ENCODE results near the gene DYNLL2. TPM values are rescaled to one million over a fixed set of nuclear protein-coding genes. Genes with fewer than 3 reads are reported as not detected.
"Not testable (repeated sequence)": the region's sequence is repeated elsewhere in the genome, so short reads cannot be mapped to it uniquely, and the experiment has no call there.

DYNLL2 gene
- total RNA-seq, 1 donor from 2014 or later, result 18.8 TPM

DNA sequence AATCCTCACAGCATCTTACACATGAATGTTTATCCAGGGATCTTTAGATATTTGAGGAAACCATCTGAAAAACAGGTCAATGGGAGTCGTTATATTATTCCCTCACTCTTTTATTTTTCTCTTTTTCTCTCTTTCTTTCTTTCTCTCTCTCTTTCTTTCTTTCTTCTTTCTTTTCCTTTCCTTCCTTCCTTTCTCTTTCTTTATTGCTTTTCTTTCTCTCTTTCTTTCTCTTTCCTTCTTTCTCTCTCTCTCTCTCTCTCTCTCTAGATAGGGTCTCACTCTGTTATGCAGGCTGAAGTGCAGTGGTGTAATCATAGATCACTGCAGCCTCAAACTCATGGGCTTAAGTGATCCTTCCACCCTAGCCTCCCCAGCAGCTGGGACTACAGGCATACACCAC, 44.6 kb downstream of the DYNLL2 start:
- H3K27me3 Mint-ChIP-seq (ENCODE audit: unreplicated experiment), result peaks cover 46% of the 10 kb centered on the region
- no peaks in the 10 kb centered on the region for H3K9me3 Mint-ChIP-seq (ENCODE audit: unreplicated experiment)
- DNase-seq (ENCODE audit: extremely low spot score, unreplicated experiment), result no peak
- no peak overlapping the region for H3K4me3 Mint-ChIP-seq (ENCODE audit: unreplicated experiment)
- TF ChIP-seq, protein P1, sequence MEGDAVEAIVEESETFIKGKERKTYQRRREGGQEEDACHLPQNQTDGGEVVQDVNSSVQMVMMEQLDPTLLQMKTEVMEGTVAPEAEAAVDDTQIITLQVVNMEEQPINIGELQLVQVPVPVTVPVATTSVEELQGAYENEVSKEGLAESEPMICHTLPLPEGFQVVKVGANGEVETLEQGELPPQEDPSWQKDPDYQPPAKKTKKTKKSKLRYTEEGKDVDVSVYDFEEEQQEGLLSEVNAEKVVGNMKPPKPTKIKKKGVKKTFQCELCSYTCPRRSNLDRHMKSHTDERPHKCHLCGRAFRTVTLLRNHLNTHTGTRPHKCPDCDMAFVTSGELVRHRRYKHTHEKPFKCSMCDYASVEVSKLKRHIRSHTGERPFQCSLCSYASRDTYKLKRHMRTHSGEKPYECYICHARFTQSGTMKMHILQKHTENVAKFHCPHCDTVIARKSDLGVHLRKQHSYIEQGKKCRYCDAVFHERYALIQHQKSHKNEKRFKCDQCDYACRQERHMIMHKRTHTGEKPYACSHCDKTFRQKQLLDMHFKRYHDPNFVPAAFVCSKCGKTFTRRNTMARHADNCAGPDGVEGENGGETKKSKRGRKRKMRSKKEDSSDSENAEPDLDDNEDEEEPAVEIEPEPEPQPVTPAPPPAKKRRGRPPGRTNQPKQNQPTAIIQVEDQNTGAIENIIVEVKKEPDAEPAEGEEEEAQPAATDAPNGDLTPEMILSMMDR (IDR thresholded peaks at IDR 0.05), result no peak
- H3K4me1 Mint-ChIP-seq (ENCODE audit: unreplicated experiment), result no peaks in the 10 kb centered on the region
- no peaks in the 10 kb centered on the region for H3K36me3 Mint-ChIP-seq (ENCODE audit: unreplicated experiment)
- no peak overlapping the region for H3K27ac Mint-ChIP-seq (ENCODE audit: unreplicated experiment)

GRCh38 chr17:58132697-58133096, 49.5 kb downstream of the DYNLL2 start:
- peaks cover 64% of the 10 kb centered on the region for H3K27me3 Mint-ChIP-seq (ENCODE audit: unreplicated experiment)
- not testable (repeated sequence) for H3K9me3 Mint-ChIP-seq (ENCODE audit: unreplicated experiment); H3K4me1 Mint-ChIP-seq (ENCODE audit: unreplicated experiment); H3K4me3 Mint-ChIP-seq (ENCODE audit: unreplicated experiment); DNase-seq (ENCODE audit: extremely low spot score, unreplicated experiment); H3K27ac Mint-ChIP-seq (ENCODE audit: unreplicated experiment); H3K36me3 Mint-ChIP-seq (ENCODE audit: unreplicated experiment)

- no peak overlapping the region for H3K27ac Mint-ChIP-seq (ENCODE audit: unreplicated experiment)
- no peaks in the 10 kb centered on the region for H3K9me3 Mint-ChIP-seq (ENCODE audit: unreplicated experiment)
- no peak for DNase-seq (ENCODE audit: extremely low spot score, unreplicated experiment)
- H3K4me3 Mint-ChIP-seq (ENCODE audit: unreplicated experiment), result no peak overlapping the region
- TF ChIP-seq, protein P1 (IDR thresholded peaks at IDR 0.05), result peak; percentile 38
- no peaks in the 10 kb centered on the region for H3K4me1 Mint-ChIP-seq (ENCODE audit: unreplicated experiment)
- H3K36me3 Mint-ChIP-seq (ENCODE audit: unreplicated experiment), result no peaks in the 10 kb centered on the region
- H3K27me3 Mint-ChIP-seq (ENCODE audit: unreplicated experiment), result peaks cover 58% of the 10 kb centered on the region
Measured at GRCh38 chr17:58136669-58137279, 53.6 kb downstream of the DYNLL2 start.

DNA sequence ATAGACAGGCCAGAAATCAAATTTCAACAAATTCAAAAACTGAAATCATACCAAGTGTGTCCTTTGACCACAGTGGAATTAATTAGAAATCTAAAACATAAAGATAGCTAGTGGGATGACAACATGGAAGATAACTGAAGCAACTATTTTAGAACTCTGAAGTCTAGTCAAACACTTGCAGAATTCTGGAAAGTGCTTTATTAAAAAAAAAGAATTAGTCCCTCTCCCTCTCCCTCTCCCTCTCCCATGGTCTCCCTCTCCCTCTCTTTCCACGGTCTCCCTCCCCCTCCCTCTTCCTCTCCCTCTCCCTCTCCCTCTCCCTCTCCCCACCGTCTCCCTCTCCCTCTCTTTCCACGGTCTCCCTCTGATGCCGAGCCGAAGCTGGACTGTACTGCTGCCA, 58.3 kb downstream of the DYNLL2 start:
- H3K9me3 Mint-ChIP-seq (ENCODE audit: unreplicated experiment), result peaks cover 19% of the 10 kb centered on the region
- no peaks in the 10 kb centered on the region for H3K4me1 Mint-ChIP-seq (ENCODE audit: unreplicated experiment)
- no peak for DNase-seq (ENCODE audit: extremely low spot score, unreplicated experiment)
- peaks cover 49% of the 10 kb centered on the region for H3K27me3 Mint-ChIP-seq (ENCODE audit: unreplicated experiment)
- TF ChIP-seq, protein P1 (IDR thresholded peaks at IDR 0.05), result no peak
- no peak overlapping the region for H3K27ac Mint-ChIP-seq (ENCODE audit: unreplicated experiment)
- no peaks in the 10 kb centered on the region for H3K36me3 Mint-ChIP-seq (ENCODE audit: unreplicated experiment)
- no peak overlapping the region for H3K4me3 Mint-ChIP-seq (ENCODE audit: unreplicated experiment)

DNA sequence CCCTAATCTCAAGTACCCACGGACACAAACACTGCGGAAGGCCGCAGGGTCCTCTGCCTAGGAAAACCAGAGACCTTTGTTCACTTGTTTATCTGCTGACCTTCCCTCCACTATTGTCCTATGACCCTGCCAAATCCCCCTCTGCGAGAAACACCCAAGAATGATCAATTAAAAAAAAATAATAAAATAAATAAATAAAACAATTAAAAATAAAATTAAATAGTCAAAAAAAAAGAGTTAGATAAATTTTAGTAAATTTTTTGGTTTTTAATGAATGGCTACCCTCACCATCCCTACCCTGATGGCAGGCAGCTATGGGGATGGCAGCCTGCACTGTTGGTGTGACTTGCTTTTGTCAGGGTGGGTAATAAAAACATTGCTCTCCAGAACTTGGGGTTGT, 60.1 kb downstream of the DYNLL2 start:
- H3K4me3 Mint-ChIP-seq (ENCODE audit: unreplicated experiment); H3K4me1 Mint-ChIP-seq (ENCODE audit: unreplicated experiment); H3K36me3 Mint-ChIP-seq (ENCODE audit: unreplicated experiment); H3K27ac Mint-ChIP-seq (ENCODE audit: unreplicated experiment); DNase-seq (ENCODE audit: extremely low spot score, unreplicated experiment): not testable (repeated sequence)
- peaks cover 39% of the 10 kb centered on the region for H3K27me3 Mint-ChIP-seq (ENCODE audit: unreplicated experiment)
- peaks cover 20% of the 10 kb centered on the region for H3K9me3 Mint-ChIP-seq (ENCODE audit: unreplicated experiment)

DNA sequence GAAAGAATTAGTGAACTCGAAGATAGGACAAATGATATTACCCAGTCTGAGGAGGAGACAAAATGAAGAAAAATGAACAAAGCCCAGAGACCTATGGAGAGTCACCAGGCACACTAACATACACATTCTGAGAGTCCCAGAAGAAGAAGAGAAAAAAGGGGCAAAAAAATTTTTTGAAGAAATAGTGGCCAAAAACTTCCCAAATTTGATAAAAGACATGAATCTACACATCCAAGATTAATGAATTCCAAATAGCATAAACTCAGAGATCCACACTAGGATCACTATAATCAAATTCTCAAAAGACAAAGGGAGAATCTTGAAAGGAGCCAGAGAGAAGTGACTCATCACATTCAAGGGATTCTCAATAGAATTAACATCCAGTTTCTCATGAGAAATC, 61.6 kb downstream of the DYNLL2 start:
- TF ChIP-seq, protein P1 (IDR thresholded peaks at IDR 0.05), result no peak
- no peak for DNase-seq (ENCODE audit: extremely low spot score, unreplicated experiment)

More for the DNA sequence above, 61.6 kb downstream of the DYNLL2 start:
- peaks cover 40% of the 10 kb centered on the region for H3K27me3 Mint-ChIP-seq (ENCODE audit: unreplicated experiment)
- H3K27ac Mint-ChIP-seq (ENCODE audit: unreplicated experiment), result no peak overlapping the region
- H3K9me3 Mint-ChIP-seq (ENCODE audit: unreplicated experiment), result peaks cover 20% of the 10 kb centered on the region
- H3K4me3 Mint-ChIP-seq (ENCODE audit: unreplicated experiment), result no peak overlapping the region
- no peaks in the 10 kb centered on the region for H3K4me1 Mint-ChIP-seq (ENCODE audit: unreplicated experiment)
- no peaks in the 10 kb centered on the region for H3K36me3 Mint-ChIP-seq (ENCODE audit: unreplicated experiment)

Other genes with a start within 250 kb of the DYNLL2 start
- 28.3 and 35.0 TPM in 2 replicates for gene MRPS23, start 233.4 kb upstream of the DYNLL2 start, total RNA-seq
- gene CUEDC1, start 128.0 kb upstream of the DYNLL2 start, total RNA-seq, result 34.7 and 38.4 TPM in 2 replicates
- gene VEZF1, start 95.2 kb upstream of the DYNLL2 start, total RNA-seq, result 50.6 and 50.8 TPM in 2 replicates
- 158 and 161 TPM in 2 replicates for gene SRSF1, start 76.2 kb upstream of the DYNLL2 start, total RNA-seq
- 0.11 TPM in 1 of 2 replicates, not detected in the other for gene OR4D1, start 65.0 kb downstream of the DYNLL2 start, total RNA-seq
- not detected in 2 replicates for gene OR4D2, start 83.6 kb downstream of the DYNLL2 start, total RNA-seq
- gene EPX, start 109.3 kb downstream of the DYNLL2 start, total RNA-seq, result not detected in 2 replicates
- gene MKS1, start 135.8 kb downstream of the DYNLL2 start, total RNA-seq, result 21.5 and 24.1 TPM in 2 replicates
- not detected in 2 replicates for gene LPO, start 155.2 kb downstream of the DYNLL2 start, total RNA-seq
- gene MPO, start 197.5 kb downstream of the DYNLL2 start, total RNA-seq, result not detected in 2 replicates
- gene TSPOAP1, start 245.4 kb downstream of the DYNLL2 start, total RNA-seq, result 0.05 TPM in 1 of 2 replicates, not detected in the other

Data from osteocyte (in vitro differentiated cells).